Measurements from ENCODE around the gene CDH5. TPM values are rescaled to one million over a fixed set of nuclear protein-coding genes. Genes with fewer than 3 reads are reported as not detected.
"Not testable (repeated sequence)": the region's sequence is repeated elsewhere in the genome, so short reads cannot be mapped to it uniquely, and the experiment has no call there.

CDH5 gene
- total and polyA plus RNA-seq, 4 donors, result 1.5 to 97.5 (median 20.9) TPM

DNA sequence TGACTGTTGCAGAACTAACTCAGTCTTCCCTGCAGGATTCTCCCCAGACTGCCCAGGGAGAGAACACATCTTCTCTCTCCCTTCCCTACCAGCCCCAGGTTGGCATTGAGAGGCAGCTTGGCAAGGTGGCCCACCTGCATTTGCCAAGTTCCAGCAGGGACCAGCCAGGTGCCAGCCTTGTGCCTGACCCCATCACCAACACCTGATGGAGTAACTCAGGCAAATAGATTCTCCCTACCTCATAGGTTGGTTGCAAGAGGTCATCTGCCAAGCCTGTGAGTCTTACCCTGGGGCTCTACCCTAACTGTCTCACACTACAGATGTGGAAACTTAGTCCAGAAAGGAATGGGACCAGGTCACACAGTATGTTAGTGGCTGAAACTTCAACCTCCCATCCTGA is 81.0 kb downstream of the CDH5 start:
- no peaks in the 10 kb centered on the region for H3K9me3 ChIP-seq (ENCODE audit: control insufficient read depth, low read length)
- no peak for DNase-seq
- no peak overlapping the region for H3K4me3 ChIP-seq (ENCODE audit: low read length in 2 of 2)
- no peak for ATAC-seq (ENCODE audit: low FRiP score)
- H3K27me3 ChIP-seq (ENCODE audit: control insufficient read depth in 1 of 2, insufficient read depth in 2 of 2, low read length in 1 of 2), result no peaks in the 10 kb centered on the region
- H3K27ac ChIP-seq (ENCODE audit: low read depth in 1 of 2, low read length in 2 of 2), result no peak overlapping the region
- no peaks in the 10 kb centered on the region for H3K36me3 ChIP-seq (ENCODE audit: control insufficient read depth in 1 of 2, insufficient read depth in 2 of 2, low read length in 1 of 2)
- intact Hi-C loops (cut with DNase I), result no loop called here
- no peaks in the 10 kb centered on the region for H3K4me1 ChIP-seq (ENCODE audit: control insufficient read depth in 1 of 2, insufficient read depth in 2 of 2, low read length in 2 of 2)

DNA sequence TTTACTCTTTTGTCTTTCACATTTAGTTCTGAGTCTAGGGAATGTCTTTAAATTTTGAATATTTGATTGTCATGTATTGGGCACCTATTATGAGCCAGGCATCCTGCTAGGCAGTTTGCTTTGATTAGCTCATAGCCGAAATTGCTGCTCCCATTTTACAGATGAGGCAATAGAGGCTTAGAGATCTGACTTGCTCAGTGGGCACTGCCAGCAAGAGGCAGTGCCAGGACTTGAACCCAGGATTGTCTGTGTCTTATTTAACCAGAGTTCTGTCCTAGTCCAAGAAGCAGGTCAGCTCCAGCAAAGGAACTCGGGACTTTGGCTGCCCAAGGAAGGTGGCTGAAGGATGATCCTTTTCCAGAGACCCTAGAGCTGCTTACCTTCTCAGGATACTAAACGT is 85.1 kb downstream of the CDH5 start:
- 83 to 87% methylated on average over 3 of the region's 3 CpGs for WGBS, 2 donors
- intact Hi-C loops (cut with DNase I), result no loop called here
- no peaks in the 10 kb centered on the region for H3K27me3 ChIP-seq (ENCODE audit: control insufficient read depth in 1 of 2, insufficient read depth in 2 of 2, low read length in 1 of 2)
- ATAC-seq (ENCODE audit: low FRiP score), result no peak
- H3K27ac ChIP-seq (ENCODE audit: low read depth in 1 of 2, low read length in 2 of 2), result no peak overlapping the region
- no peak for DNase-seq
- H3K9me3 ChIP-seq (ENCODE audit: control insufficient read depth, low read length), result no peaks in the 10 kb centered on the region
- no peaks in the 10 kb centered on the region for H3K4me1 ChIP-seq (ENCODE audit: control insufficient read depth in 1 of 2, insufficient read depth in 2 of 2, low read length in 2 of 2)
- no peak overlapping the region for H3K4me3 ChIP-seq (ENCODE audit: low read length in 2 of 2)
- H3K36me3 ChIP-seq (ENCODE audit: control insufficient read depth in 1 of 2, insufficient read depth in 2 of 2, low read length in 1 of 2), result no peaks in the 10 kb centered on the region

DNA sequence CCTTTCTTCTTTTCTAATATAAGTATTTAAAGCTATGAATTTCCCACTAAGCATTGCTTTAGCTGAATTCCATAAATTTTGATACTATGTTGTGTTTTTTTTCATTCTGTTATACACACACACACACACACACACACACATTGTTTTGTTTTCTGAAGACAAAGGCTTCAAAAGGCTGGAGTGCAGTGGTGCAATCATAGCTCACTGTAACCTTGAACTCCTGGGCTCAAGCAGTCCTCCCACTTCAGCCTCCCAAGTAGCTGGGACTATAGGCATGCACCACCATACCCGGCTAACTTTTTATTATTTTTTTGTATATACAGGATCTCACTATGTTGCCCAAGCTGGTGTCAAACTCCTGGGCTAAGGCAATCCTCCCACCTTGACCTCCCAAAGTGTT is 86.7 kb downstream of the CDH5 start:
- DNase-seq; H3K9me3 ChIP-seq (ENCODE audit: control insufficient read depth, low read length); ATAC-seq (ENCODE audit: low FRiP score); H3K27me3 ChIP-seq (ENCODE audit: control insufficient read depth in 1 of 2, insufficient read depth in 2 of 2, low read length in 1 of 2); H3K27ac ChIP-seq (ENCODE audit: low read depth in 1 of 2, low read length in 2 of 2); H3K4me3 ChIP-seq (ENCODE audit: low read length in 2 of 2); H3K36me3 ChIP-seq (ENCODE audit: control insufficient read depth in 1 of 2, insufficient read depth in 2 of 2, low read length in 1 of 2); intact Hi-C loops (cut with DNase I); H3K4me1 ChIP-seq (ENCODE audit: control insufficient read depth in 1 of 2, insufficient read depth in 2 of 2, low read length in 2 of 2): not testable (repeated sequence)
- WGBS, 2 donors, result 89 to 94% methylated on average over 1 of the region's 1 CpG

Other genes with a start within 250 kb of the CDH5 start
- gene BEAN1, start 60.6 kb downstream of the CDH5 start, total RNA-seq, result 1 to 10 TPM in 1 of 2 donors, under 1 TPM in 1; 0.16 to 1.8 TPM
- gene BEAN1, start 60.6 kb downstream of the CDH5 start, polyA plus RNA-seq, result under 1 TPM; 0.13 to 0.77 TPM
- gene TK2, start 183.4 kb downstream of the CDH5 start, total RNA-seq, result 10 to 100 TPM; 27.4 to 43.4 TPM
- 10 to 100 TPM; 18.9 to 30.3 TPM for gene TK2, start 183.4 kb downstream of the CDH5 start, polyA plus RNA-seq
- 10 to 100 TPM; 23.4 to 44.4 TPM for gene CKLF, start 185.9 kb downstream of the CDH5 start, total RNA-seq
- gene CKLF, start 185.9 kb downstream of the CDH5 start, polyA plus RNA-seq, result 10 to 100 TPM; 19.9 to 45.0 TPM
- 1 to 10 TPM; 1.7 to 7.3 TPM for gene CMTM1, start 199.7 kb downstream of the CDH5 start, total RNA-seq
- gene CMTM1, start 199.7 kb downstream of the CDH5 start, polyA plus RNA-seq, result 1 to 10 TPM in 1 of 2 donors, not detected in 1; 2.6 TPM
- gene CMTM2, start 212.8 kb downstream of the CDH5 start, total RNA-seq, result 1 to 10 TPM in 1 of 2 donors, not detected in 1; 1.3 TPM
- not detected for gene CMTM2, start 212.8 kb downstream of the CDH5 start, polyA plus RNA-seq
- gene CMTM3, start 238.0 kb downstream of the CDH5 start, total RNA-seq, result 10 to 100 TPM; 24.9 to 49.1 TPM
- gene CMTM3, start 238.0 kb downstream of the CDH5 start, polyA plus RNA-seq, result 10 to 100 TPM; 29.5 to 29.9 TPM

Measured in aorta (tissue), 5 donors.